Activated effector memory CD4-positive, alpha-beta T cell treated with anti-CD3 and anti-CD28 coated beads, Interleukin-2, amount 50 U/mL, for 16 hours (primary cell): ENCODE results near the gene SLC14A1.

Experiments used
- DNase-seq: peaks from one replicate; pipeline ENCODE4 v3.0.0-alpha.2; 2020

The SLC14A1 gene

GRCh38 chr18:45760462-45761036 is 36.6 kb downstream of the SLC14A1 start:
- DNase-seq, result no peak

- DNase-seq, result no peak
Measured at GRCh38 chr18:45761512-45762114, 37.6 kb downstream of the SLC14A1 start.

GRCh38 chr18:45764000-45764686 is 40.2 kb downstream of the SLC14A1 start:
- no peak for DNase-seq

GRCh38 chr18:45765796-45766195 is 41.8 kb downstream of the SLC14A1 start:
- DNase-seq, result no peak

GRCh38 chr18:45771587-45772480 is 47.9 kb downstream of the SLC14A1 start:
- DNase-seq, result no peak

- no peak for DNase-seq
Measured at GRCh38 chr18:45774065-45774521, 50.1 kb downstream of the SLC14A1 start.

- peak; percentile 82 for DNase-seq
Measured at GRCh38 chr18:45775241-45775676, 51.3 kb downstream of the SLC14A1 start.

GRCh38 chr18:45775743-45776142 is 51.8 kb downstream of the SLC14A1 start:
- DNase-seq, result no peak

- DNase-seq, result no peak
Measured at GRCh38 chr18:45777393-45777792, 53.4 kb downstream of the SLC14A1 start.

GRCh38 chr18:45780568-45780967 is 56.6 kb downstream of the SLC14A1 start:
- no peak for DNase-seq

- DNase-seq, result no peak
Measured at GRCh38 chr18:45782662-45783061, 58.7 kb downstream of the SLC14A1 start.

GRCh38 chr18:45783097-45784075 is 59.4 kb downstream of the SLC14A1 start:
- DNase-seq, result no peak

GRCh38 chr18:45785134-45785533 is 61.2 kb downstream of the SLC14A1 start:
- DNase-seq, result no peak

GRCh38 chr18:45786941-45787340 is 63.0 kb downstream of the SLC14A1 start:
- no peak for DNase-seq

GRCh38 chr18:45787346-45787745 is 63.4 kb downstream of the SLC14A1 start:
- DNase-seq, result no peak

- no peak for DNase-seq
Measured at GRCh38 chr18:45788861-45789260, 64.9 kb downstream of the SLC14A1 start.

GRCh38 chr18:45792506-45793263 is 68.7 kb downstream of the SLC14A1 start:
- no peak for DNase-seq

- no peak for DNase-seq
Measured at GRCh38 chr18:45793264-45793965, 69.4 kb downstream of the SLC14A1 start.

- DNase-seq, result no peak
Measured at GRCh38 chr18:45801416-45802004, 77.5 kb downstream of the SLC14A1 start.
